ENCODE measurements around the gene NADK. TPM values are rescaled to one million over a fixed set of nuclear protein-coding genes. Genes with fewer than 3 reads are reported as not detected.
"Not testable (repeated sequence)": the region's sequence is repeated elsewhere in the genome, so short reads cannot be mapped to it uniquely, and the experiment has no call there.

NADK gene
- total and polyA plus RNA-seq, 2 donors from 2014 or later = 37.9 to 76.3 TPM

DNA sequence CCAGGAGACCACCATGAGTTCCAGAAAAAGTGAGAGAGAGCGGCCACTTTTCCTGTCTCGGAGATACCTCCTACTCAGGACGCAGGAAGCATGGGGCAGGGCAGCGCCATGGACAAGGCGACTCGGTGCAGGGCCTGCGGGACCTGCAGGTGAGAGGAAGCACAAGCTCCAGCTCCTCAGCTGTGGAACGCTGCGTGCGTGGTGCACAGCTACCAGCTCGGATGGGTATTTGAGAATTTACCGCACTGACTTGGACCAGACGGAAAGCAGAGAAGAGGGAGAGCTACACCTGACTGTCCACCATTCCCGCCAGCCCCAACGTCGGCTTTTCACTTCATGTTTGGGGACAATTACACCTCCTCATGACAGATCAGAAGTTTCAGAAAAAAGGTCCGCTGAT is 45.9 kb downstream of the NADK start:
- Histone ChIP-seq H3K9me3 (ENCODE audit: control insufficient read depth in 2 of 3, insufficient read depth in 1 of 3, low read length in 3 of 3) (no peaks in the 10 kb centered on the region), H3K36me3 (ENCODE audit: control insufficient read depth in 2 of 3, insufficient read depth in 3 of 3, low read length in 3 of 3) (peaks cover 0 to 12% (median 5%) of the 10 kb centered on the region in 3 donors), H3K4me1 (ENCODE audit: control insufficient read depth in 2 of 3, insufficient read depth in 2 of 3, low read depth in 1 of 3, low read length in 3 of 3) (no peaks in the 10 kb centered on the region), H3K27me3 (ENCODE audit: control insufficient read depth, insufficient read depth, low read length) (no peaks in the 10 kb centered on the region), H3K27ac (ENCODE audit: low read depth in 2 of 2, low read length in 2 of 2) (no peak overlapping the region), H3K9ac (ENCODE audit: low read length in 3 of 3) (no peak overlapping the region), H3K4me3 (ENCODE audit: low read length in 3 of 3) (no peak overlapping the region)
- DNase-seq (no peak), FAIRE-seq (no peak)
- TF ChIP-seq CTCF (IDR thresholded peaks at IDR 0.05; ENCODE audit: borderline replicate concordance, extremely low read depth, insufficient read depth) = no peak
- intact Hi-C loops (cut with DNase I) = no loop called here

DNA sequence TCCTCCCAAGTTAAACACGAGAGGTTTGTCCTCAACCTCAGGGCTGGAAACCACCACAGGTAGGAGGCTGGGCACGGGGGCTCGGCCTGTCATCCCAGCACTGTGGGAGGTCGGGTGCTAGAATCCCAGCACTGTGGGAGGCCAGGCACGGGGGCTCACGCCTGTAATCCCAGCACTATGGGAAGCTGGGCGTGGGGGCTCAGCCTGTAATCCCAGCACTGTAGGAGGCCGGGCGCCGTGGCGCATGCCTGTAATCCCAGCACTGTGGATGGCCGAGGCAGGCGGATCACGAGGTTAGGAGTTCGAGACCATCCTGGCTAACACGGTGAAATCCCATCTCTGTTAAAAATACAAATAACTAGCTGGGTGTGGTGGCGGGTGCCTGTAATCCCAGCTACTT is 47.4 kb downstream of the NADK start:
- H3K9me3 ChIP-seq (ENCODE audit: control insufficient read depth in 2 of 3, insufficient read depth in 1 of 3, low read length in 3 of 3) = no peaks in the 10 kb centered on the region
- H3K36me3 ChIP-seq (ENCODE audit: control insufficient read depth in 2 of 3, insufficient read depth in 3 of 3, low read length in 3 of 3) = peaks cover 0 to 12% (median 5%) of the 10 kb centered on the region in 3 donors
- DNase-seq (no peak), FAIRE-seq (no peak)
- no peak overlapping the region for H3K9ac ChIP-seq (ENCODE audit: low read length in 3 of 3)
- H3K4me3 ChIP-seq (ENCODE audit: low read length in 3 of 3) = no peak overlapping the region
- H3K4me1 ChIP-seq (ENCODE audit: control insufficient read depth in 2 of 3, insufficient read depth in 2 of 3, low read depth in 1 of 3, low read length in 3 of 3) = no peaks in the 10 kb centered on the region
- TF ChIP-seq CTCF (IDR thresholded peaks at IDR 0.05; ENCODE audit: borderline replicate concordance, extremely low read depth, insufficient read depth) = no peak
- H3K27me3 ChIP-seq (ENCODE audit: control insufficient read depth, insufficient read depth, low read length) = no peaks in the 10 kb centered on the region
- intact Hi-C loops (cut with DNase I) = no loop called here
- H3K27ac ChIP-seq (ENCODE audit: low read depth in 2 of 2, low read length in 2 of 2) = no peak overlapping the region

GRCh38 chr1:1730230-1730629 is 48.0 kb downstream of the NADK start:
- H3K9me3 ChIP-seq (ENCODE audit: control insufficient read depth in 2 of 3, insufficient read depth in 1 of 3, low read length in 3 of 3); H3K4me3 ChIP-seq (ENCODE audit: low read length in 3 of 3); H3K9ac ChIP-seq (ENCODE audit: low read length in 3 of 3); intact Hi-C loops (cut with DNase I); FAIRE-seq; H3K4me1 ChIP-seq (ENCODE audit: control insufficient read depth in 2 of 3, insufficient read depth in 2 of 3, low read depth in 1 of 3, low read length in 3 of 3); H3K27me3 ChIP-seq (ENCODE audit: control insufficient read depth, insufficient read depth, low read length); DNase-seq; H3K27ac ChIP-seq (ENCODE audit: low read depth in 2 of 2, low read length in 2 of 2): not testable (repeated sequence)
- peaks cover 0 to 12% (median 5%) of the 10 kb centered on the region in 3 donors for H3K36me3 ChIP-seq (ENCODE audit: control insufficient read depth in 2 of 3, insufficient read depth in 3 of 3, low read length in 3 of 3)

DNA sequence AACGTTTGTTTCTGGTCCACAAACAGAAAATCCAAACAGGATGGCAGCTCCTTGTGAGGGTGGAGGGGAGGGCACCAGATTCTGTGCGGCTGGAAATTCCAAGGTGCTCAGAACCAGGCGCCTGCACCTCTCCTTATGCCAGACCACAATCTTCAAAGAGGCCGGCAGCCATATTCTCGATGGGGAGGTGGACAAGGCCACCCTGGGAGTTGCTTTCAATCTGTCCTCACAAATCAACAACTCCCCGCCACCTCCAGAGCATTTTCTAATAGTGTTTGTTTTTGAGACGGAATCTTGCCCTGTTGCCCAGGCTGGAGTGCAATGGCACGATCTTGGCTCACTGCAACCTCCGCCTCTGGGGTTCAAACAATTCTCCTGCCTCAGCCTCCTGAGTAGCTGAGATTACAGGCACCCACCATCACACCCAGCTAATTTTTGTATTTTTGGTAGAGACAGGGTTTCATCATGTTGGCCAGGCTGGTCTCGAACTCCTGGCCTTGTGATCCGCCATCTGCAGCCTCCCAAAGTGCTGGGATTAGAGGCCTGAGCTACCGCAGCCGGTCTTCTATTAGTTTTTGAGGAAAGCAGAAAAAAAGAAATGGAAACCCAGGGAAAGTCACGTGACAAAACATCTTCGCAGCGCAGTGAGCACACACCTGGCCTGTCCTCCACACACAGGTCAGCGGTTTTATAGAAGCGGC is 49.0 kb downstream of the NADK start:
- H3K4me3 ChIP-seq (ENCODE audit: low read length in 3 of 3); FAIRE-seq; DNase-seq; H3K27me3 ChIP-seq (ENCODE audit: control insufficient read depth, insufficient read depth, low read length); H3K9ac ChIP-seq (ENCODE audit: low read length in 3 of 3); H3K9me3 ChIP-seq (ENCODE audit: control insufficient read depth in 2 of 3, insufficient read depth in 1 of 3, low read length in 3 of 3); H3K4me1 ChIP-seq (ENCODE audit: control insufficient read depth in 2 of 3, insufficient read depth in 2 of 3, low read depth in 1 of 3, low read length in 3 of 3); H3K27ac ChIP-seq (ENCODE audit: low read depth in 2 of 2, low read length in 2 of 2); intact Hi-C loops (cut with DNase I): not testable (repeated sequence)
- peaks cover 0 to 12% (median 5%) of the 10 kb centered on the region in 3 donors for H3K36me3 ChIP-seq (ENCODE audit: control insufficient read depth in 2 of 3, insufficient read depth in 3 of 3, low read length in 3 of 3)

- peaks cover 0 to 12% (median 5%) of the 10 kb centered on the region in 3 donors for H3K36me3 ChIP-seq (ENCODE audit: control insufficient read depth in 2 of 3, insufficient read depth in 3 of 3, low read length in 3 of 3)
- DNase-seq; H3K4me3 ChIP-seq (ENCODE audit: low read length in 3 of 3); H3K9ac ChIP-seq (ENCODE audit: low read length in 3 of 3); FAIRE-seq; H3K4me1 ChIP-seq (ENCODE audit: control insufficient read depth in 2 of 3, insufficient read depth in 2 of 3, low read depth in 1 of 3, low read length in 3 of 3); H3K9me3 ChIP-seq (ENCODE audit: control insufficient read depth in 2 of 3, insufficient read depth in 1 of 3, low read length in 3 of 3); H3K27me3 ChIP-seq (ENCODE audit: control insufficient read depth, insufficient read depth, low read length); H3K27ac ChIP-seq (ENCODE audit: low read depth in 2 of 2, low read length in 2 of 2); intact Hi-C loops (cut with DNase I): not testable (repeated sequence)
These were observed 49.8 kb downstream of the NADK start for GRCh38 chr1:1728308-1729005.

DNA sequence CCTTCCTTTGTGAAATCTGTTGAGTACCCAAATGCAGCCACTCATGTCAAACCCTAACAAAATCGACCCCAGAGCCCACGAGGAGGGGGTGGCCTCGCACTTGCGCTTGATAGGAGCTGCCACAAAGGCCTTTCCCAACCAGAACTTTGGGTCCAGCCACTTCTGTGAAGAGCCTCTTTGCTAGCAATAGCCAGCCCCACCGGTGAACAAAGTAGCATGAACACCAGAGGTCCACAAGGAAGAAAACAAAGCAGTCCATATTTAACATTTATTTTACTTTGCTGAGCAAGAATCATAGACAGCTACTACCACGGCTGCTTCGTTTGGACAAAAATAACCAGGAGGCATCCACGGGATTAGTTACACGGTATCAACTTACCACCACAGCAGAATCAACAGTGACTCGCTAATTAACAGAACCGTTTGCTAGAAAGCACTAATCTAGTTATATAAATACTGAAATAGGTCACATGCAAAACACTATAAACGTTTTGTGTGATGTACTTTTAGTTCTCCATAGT is 51.1 kb downstream of the NADK start:
- H3K27me3 ChIP-seq (ENCODE audit: control insufficient read depth, insufficient read depth, low read length); DNase-seq; H3K4me1 ChIP-seq (ENCODE audit: control insufficient read depth in 2 of 3, insufficient read depth in 2 of 3, low read depth in 1 of 3, low read length in 3 of 3); H3K27ac ChIP-seq (ENCODE audit: low read depth in 2 of 2, low read length in 2 of 2); H3K36me3 ChIP-seq (ENCODE audit: control insufficient read depth in 2 of 3, insufficient read depth in 3 of 3, low read length in 3 of 3); FAIRE-seq; intact Hi-C loops (cut with DNase I); H3K9me3 ChIP-seq (ENCODE audit: control insufficient read depth in 2 of 3, insufficient read depth in 1 of 3, low read length in 3 of 3); H3K9ac ChIP-seq (ENCODE audit: low read length in 3 of 3); H3K4me3 ChIP-seq (ENCODE audit: low read length in 3 of 3): not testable (repeated sequence)
